ENCODE measurements around the gene ADK. TPM values are rescaled to one million over a fixed set of nuclear protein-coding genes. Genes with fewer than 3 reads are reported as not detected.

Gene ADK
- total RNA-seq, 2 experiments from 2014 or later = 26.4 to 31.1 TPM

DNA sequence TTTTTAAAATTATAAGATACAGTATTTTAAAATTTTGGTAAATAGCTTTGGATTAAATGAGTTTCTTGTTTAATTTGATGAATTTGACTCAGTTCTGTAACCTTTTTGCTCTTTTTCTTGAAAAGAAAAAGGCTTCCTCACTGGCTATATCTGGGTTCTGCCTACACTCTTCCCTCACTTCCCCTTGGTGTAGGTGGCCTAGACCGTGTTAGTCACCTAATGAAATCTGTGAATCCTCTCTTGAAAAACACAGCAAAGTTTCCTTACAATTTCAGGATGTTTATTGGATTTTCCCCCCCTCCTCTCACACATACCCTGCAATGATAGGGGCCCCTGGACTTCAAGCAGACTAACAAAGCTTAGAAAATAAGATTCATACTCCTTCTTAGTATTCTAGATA lies 231.6 kb downstream of the ADK start:
- TF ChIP-seq EZH2phosphoT487 (IDR thresholded peaks at IDR 0.05; ENCODE audit: borderline replicate concordance, low read depth, low read length) (no peak), CTCF (conservative IDR thresholded peaks at IDR 0.05; ENCODE audit: low read length) (no peak)
- Histone ChIP-seq H3K36me3 (ENCODE audit: insufficient read depth, low read length) (no peaks in the 10 kb centered on the region), H3K9me3 (ENCODE audit: low read length) (no peaks in the 10 kb centered on the region), H3K9me2 (ENCODE audit: insufficient read depth, low read length) (no peaks in the 10 kb centered on the region), H3K4me2 (ENCODE audit: low read length) (no peak overlapping the region), H4K20me1 (ENCODE audit: insufficient read depth, low read length) (no peaks in the 10 kb centered on the region), H3K27ac (ENCODE audit: low read depth, low read length, poor library complexity, severe bottlenecking) (no peak overlapping the region), H3K79me2 (ENCODE audit: insufficient read depth, low read depth, low read length) (no peaks in the 10 kb centered on the region), H3K4me3 (ENCODE audit: low read depth, low read length, poor library complexity, severe bottlenecking) (no peak overlapping the region), H3K4me1 (ENCODE audit: insufficient read depth, low read length, poor library complexity, severe bottlenecking) (no peaks in the 10 kb centered on the region), H2AFZ (ENCODE audit: low read length) (no peak overlapping the region)
- intact Hi-C loops (cut with micrococcal nuclease; ENCODE audit: unreplicated experiment) = no loop called here
- POLR2A ChIA-PET = interaction anchor here (0.6 kb wide), 1 partner anchor 244 kb away, joined by 3 read pairs; no protein-coding TSS in a partner anchor
- CTCF ChIA-PET (ENCODE audit: unreplicated experiment) = no interaction called here
- BruUV-seq (replicated peaks) = no TSS peak
- no peak for DNase-seq (ENCODE audit: low spot score)

DNA sequence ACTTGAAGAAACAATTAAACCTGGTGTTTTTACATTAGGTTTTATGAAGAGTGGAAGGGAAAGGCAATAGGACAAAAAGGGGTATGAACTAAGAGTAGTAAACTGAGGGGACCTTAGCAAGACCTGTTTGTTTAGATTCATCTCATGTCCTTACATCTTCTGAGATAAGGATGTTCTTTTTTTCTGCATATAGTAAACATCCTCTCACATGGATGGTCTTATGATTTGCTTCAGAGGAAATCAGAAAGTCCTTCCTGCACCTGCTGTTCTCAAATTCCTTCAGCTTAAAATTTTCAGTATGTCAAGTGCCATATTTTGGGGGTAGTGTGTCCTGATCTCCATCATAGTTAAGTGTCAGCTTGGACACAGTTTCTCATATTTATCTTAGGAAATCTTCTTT lies 232.6 kb downstream of the ADK start:
- intact Hi-C loops (cut with micrococcal nuclease; ENCODE audit: unreplicated experiment) = no loop called here
- ChIA-PET CTCF (ENCODE audit: unreplicated experiment) (no interaction called here), POLR2A (interaction anchor here (0.7 kb wide), 1 partner anchor 205 kb away, joined by 3 read pairs; no protein-coding TSS in a partner anchor)
- Histone ChIP-seq H4K20me1 (ENCODE audit: insufficient read depth, low read length) (no peaks in the 10 kb centered on the region), H3K79me2 (ENCODE audit: insufficient read depth, low read depth, low read length) (no peaks in the 10 kb centered on the region), H3K36me3 (ENCODE audit: insufficient read depth, low read length) (no peaks in the 10 kb centered on the region), H3K4me1 (ENCODE audit: insufficient read depth, low read length, poor library complexity, severe bottlenecking) (no peaks in the 10 kb centered on the region), H3K9me3 (ENCODE audit: low read length) (no peaks in the 10 kb centered on the region), H3K4me3 (ENCODE audit: low read depth, low read length, poor library complexity, severe bottlenecking) (no peak overlapping the region), H2AFZ (ENCODE audit: low read length) (no peak overlapping the region), H3K27ac (ENCODE audit: low read depth, low read length, poor library complexity, severe bottlenecking) (no peak overlapping the region), H3K9me2 (ENCODE audit: insufficient read depth, low read length) (no peaks in the 10 kb centered on the region), H3K4me2 (ENCODE audit: low read length) (no peak overlapping the region)
- TF ChIP-seq CTCF (conservative IDR thresholded peaks at IDR 0.05; ENCODE audit: low read length) (no peak), EZH2phosphoT487 (IDR thresholded peaks at IDR 0.05; ENCODE audit: borderline replicate concordance, low read depth, low read length) (no peak)
- BruUV-seq (replicated peaks) = no TSS peak
- peak; percentile 4 for DNase-seq (ENCODE audit: low spot score)

DNA sequence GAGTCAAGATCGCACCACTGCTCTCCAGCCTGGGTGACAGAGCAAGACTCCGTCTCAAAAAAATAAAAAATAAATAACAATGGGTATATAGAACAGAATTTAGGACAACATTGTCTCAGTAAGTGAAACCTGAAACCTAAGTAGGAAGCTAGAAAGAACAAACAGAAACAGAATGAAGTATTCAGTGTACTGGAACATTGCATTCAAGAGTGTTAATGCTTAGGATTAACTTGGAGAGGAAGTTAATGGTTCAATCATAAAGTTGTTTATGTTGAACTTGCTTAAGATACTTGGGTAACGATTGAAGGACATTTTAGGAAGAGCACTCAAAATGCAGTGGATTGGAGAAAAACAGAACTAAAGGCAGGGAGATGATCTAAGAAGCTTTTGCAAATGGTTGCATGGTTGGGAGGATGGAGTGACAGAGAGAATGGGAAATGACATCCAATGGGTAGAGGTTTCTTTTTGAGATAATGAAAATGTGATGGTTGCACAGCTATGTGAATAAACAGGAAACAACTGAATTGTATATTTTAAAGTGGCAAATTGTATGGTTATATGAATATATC lies 233.7 kb downstream of the ADK start:
- TF ChIP-seq CTCF (conservative IDR thresholded peaks at IDR 0.05; ENCODE audit: low read length) (no peak), EZH2phosphoT487 (IDR thresholded peaks at IDR 0.05; ENCODE audit: borderline replicate concordance, low read depth, low read length) (no peak)
- no peak for DNase-seq (ENCODE audit: low spot score)
- no peak overlapping the region for H3K4me2 ChIP-seq (ENCODE audit: low read length)
- no peaks in the 10 kb centered on the region for H3K9me2 ChIP-seq (ENCODE audit: insufficient read depth, low read length)
- H3K79me2 ChIP-seq (ENCODE audit: insufficient read depth, low read depth, low read length) = no peaks in the 10 kb centered on the region
- no peaks in the 10 kb centered on the region for H3K36me3 ChIP-seq (ENCODE audit: insufficient read depth, low read length)
- H4K20me1 ChIP-seq (ENCODE audit: insufficient read depth, low read length) = no peaks in the 10 kb centered on the region
- no peak overlapping the region for H3K4me3 ChIP-seq (ENCODE audit: low read depth, low read length, poor library complexity, severe bottlenecking)
- no peaks in the 10 kb centered on the region for H3K9me3 ChIP-seq (ENCODE audit: low read length)
- no peaks in the 10 kb centered on the region for H3K4me1 ChIP-seq (ENCODE audit: insufficient read depth, low read length, poor library complexity, severe bottlenecking)
- H2AFZ ChIP-seq (ENCODE audit: low read length) = no peak overlapping the region
- intact Hi-C loops (cut with micrococcal nuclease; ENCODE audit: unreplicated experiment) = no loop called here
- CTCF ChIA-PET (ENCODE audit: unreplicated experiment) = no interaction called here
- BruUV-seq (replicated peaks) = no TSS peak
- POLR2A ChIA-PET = interaction anchor here (0.6 kb wide), 2 partner anchors 155 to 352 kb away, joined by 3 to 4 read pairs; no protein-coding TSS in a partner anchor
- no peak overlapping the region for H3K27ac ChIP-seq (ENCODE audit: low read depth, low read length, poor library complexity, severe bottlenecking)

Data from OCI-LY7 (cell line).